ENCODE data around the gene ODC1. TPM values are rescaled to one million over a fixed set of nuclear protein-coding genes. Genes with fewer than 3 reads are reported as not detected.

The ODC1 gene
- total and polyA plus RNA-seq, 10 donors: 28.9 to 84.3 (median 63.4) TPM

- H3K27ac ChIP-seq: peak overlapping the region; percentile 57 to 94 (median 88)
- H3K36me3 ChIP-seq: peaks cover 0 to 32% (median 0%) of the 10 kb centered on the region in 6 donors
- 62 to 85% (median 76%) methylated on average over 10 to 13 of the region's 13 CpGs for WGBS, 5 donors
- H3K4me1 ChIP-seq: peaks cover 32 to 92% (median 60%) of the 10 kb centered on the region in 6 donors
- peak overlapping the region in 1 of 8 donors; percentile 55 for H3K4me3 ChIP-seq
- intact Hi-C loops (cut with DNase I; ENCODE audit: low total_unique reads): no loop called here
- DNase-seq: no peak
- no peaks in the 10 kb centered on the region for H3K27me3 ChIP-seq (replicated peaks in 1 of 7)
- H3K9me3 ChIP-seq: peaks cover 0 to 4% (median 0%) of the 10 kb centered on the region in 8 donors
- TF ChIP-seq POLR2A (IDR thresholded peaks at IDR 0.05) (no peak), CTCF (IDR thresholded peaks at IDR 0.05 in 8 of 11, conservative IDR thresholded peaks at IDR 0.05 in 3 of 11) (no peak), POLR2AphosphoS5 (IDR thresholded peaks at IDR 0.05) (no peak)
These were observed 37.2 kb downstream of the ODC1 start for GRCh38 chr2:10410823-10411437.

- WGBS, 5 donors: 39 to 62% (median 51%) methylated on average over 14 of the region's 14 CpGs
- intact Hi-C loops (cut with DNase I; ENCODE audit: low total_unique reads): no loop called here
- H3K4me1 ChIP-seq: peaks cover 32 to 96% (median 64%) of the 10 kb centered on the region in 6 donors
- peak overlapping the region; percentile 60 to 94 (median 88) for H3K27ac ChIP-seq
- no peak for TF ChIP-seq POLR2A (IDR thresholded peaks at IDR 0.05)
- TF ChIP-seq CTCF (IDR thresholded peaks at IDR 0.05 in 8 of 11, conservative IDR thresholded peaks at IDR 0.05 in 3 of 11): no peak
- TF ChIP-seq POLR2AphosphoS5 (IDR thresholded peaks at IDR 0.05): peak in 1 of 3 donors; percentile 34
- H3K27me3 ChIP-seq (replicated peaks in 1 of 7): peaks cover 0 to 5% (median 0%) of the 10 kb centered on the region in 7 donors
- peak; percentile 82 for DNase-seq
- peaks cover 0 to 4% (median 0%) of the 10 kb centered on the region in 8 donors for H3K9me3 ChIP-seq
- H3K4me3 ChIP-seq: peak overlapping the region in 1 of 8 donors; percentile 55
- H3K36me3 ChIP-seq: peaks cover 0 to 38% (median 0%) of the 10 kb centered on the region in 6 donors
These were observed 37.9 kb downstream of the ODC1 start for GRCh38 chr2:10410001-10410822.

- 18 to 31% (median 23%) methylated on average over 16 to 24 of the region's 24 CpGs for WGBS, 5 donors
- Histone ChIP-seq H3K36me3 (peaks cover 0 to 46% (median 0%) of the 10 kb centered on the region in 6 donors), H3K4me3 (peak overlapping the region in 5 of 8 donors; percentile 2 to 55 (median 14)), H3K9me3 (peaks cover 0 to 4% (median 0%) of the 10 kb centered on the region in 8 donors), H3K27me3 (replicated peaks in 1 of 7) (peaks cover 0 to 5% (median 0%) of the 10 kb centered on the region in 7 donors), H3K27ac (peak overlapping the region; percentile 55 to 94 (median 88)), H3K4me1 (peaks cover 32 to 100% (median 59%) of the 10 kb centered on the region in 6 donors)
- intact Hi-C loops (cut with DNase I; ENCODE audit: low total_unique reads): loop anchor here (10.0 kb wide), 3 partner anchors 104 to 284 kb away; partner anchors contain the start of genes HPCAL1 and RRM2
- peak; percentile 96 for DNase-seq
- TF ChIP-seq POLR2A (IDR thresholded peaks at IDR 0.05) (no peak), POLR2AphosphoS5 (IDR thresholded peaks at IDR 0.05) (peak; percentile 42 to 72 (median 67)), CTCF (IDR thresholded peaks at IDR 0.05 in 8 of 11, conservative IDR thresholded peaks at IDR 0.05 in 3 of 11) (peak; percentile 93 to 99 (median 97))
These were observed 39.2 kb downstream of the ODC1 start for GRCh38 chr2:10408649-10409579.

Data from spleen (tissue), 11 donors.